LNCAP (cell line): ENCODE data around the gene TRIM63.

ENCODE experiments used
- TF ChIP-seq, protein P1 (sequence below): fragments of 450-650 bp; IDR thresholded peaks from 2 replicates; pipeline ENCODE4 v1.5.1; 2017; ENCODE audit warnings: mild to moderate bottlenecking

The TRIM63 gene

DNA sequence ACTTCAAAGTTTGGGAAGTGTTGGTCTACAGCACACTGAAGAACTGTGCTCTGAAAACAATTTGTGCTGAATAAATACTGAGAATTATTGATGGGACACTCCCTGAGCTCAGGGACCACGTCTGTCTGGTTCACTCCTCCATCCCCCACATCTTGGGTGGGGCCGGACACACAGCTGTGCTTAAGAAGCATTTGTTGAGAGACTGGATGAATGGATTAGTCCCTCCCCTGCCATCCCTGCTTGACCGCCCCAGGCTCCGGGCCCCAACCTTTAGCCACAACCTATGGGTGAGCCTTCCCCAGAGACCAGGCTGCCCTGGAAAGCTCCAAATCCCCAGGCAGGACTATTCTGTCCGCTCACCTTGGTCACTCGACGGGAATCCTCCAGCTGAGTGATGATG lies 7.5 kb downstream of the TRIM63 start:
- TF ChIP-seq, protein P1, sequence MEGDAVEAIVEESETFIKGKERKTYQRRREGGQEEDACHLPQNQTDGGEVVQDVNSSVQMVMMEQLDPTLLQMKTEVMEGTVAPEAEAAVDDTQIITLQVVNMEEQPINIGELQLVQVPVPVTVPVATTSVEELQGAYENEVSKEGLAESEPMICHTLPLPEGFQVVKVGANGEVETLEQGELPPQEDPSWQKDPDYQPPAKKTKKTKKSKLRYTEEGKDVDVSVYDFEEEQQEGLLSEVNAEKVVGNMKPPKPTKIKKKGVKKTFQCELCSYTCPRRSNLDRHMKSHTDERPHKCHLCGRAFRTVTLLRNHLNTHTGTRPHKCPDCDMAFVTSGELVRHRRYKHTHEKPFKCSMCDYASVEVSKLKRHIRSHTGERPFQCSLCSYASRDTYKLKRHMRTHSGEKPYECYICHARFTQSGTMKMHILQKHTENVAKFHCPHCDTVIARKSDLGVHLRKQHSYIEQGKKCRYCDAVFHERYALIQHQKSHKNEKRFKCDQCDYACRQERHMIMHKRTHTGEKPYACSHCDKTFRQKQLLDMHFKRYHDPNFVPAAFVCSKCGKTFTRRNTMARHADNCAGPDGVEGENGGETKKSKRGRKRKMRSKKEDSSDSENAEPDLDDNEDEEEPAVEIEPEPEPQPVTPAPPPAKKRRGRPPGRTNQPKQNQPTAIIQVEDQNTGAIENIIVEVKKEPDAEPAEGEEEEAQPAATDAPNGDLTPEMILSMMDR, result no peak

DNA sequence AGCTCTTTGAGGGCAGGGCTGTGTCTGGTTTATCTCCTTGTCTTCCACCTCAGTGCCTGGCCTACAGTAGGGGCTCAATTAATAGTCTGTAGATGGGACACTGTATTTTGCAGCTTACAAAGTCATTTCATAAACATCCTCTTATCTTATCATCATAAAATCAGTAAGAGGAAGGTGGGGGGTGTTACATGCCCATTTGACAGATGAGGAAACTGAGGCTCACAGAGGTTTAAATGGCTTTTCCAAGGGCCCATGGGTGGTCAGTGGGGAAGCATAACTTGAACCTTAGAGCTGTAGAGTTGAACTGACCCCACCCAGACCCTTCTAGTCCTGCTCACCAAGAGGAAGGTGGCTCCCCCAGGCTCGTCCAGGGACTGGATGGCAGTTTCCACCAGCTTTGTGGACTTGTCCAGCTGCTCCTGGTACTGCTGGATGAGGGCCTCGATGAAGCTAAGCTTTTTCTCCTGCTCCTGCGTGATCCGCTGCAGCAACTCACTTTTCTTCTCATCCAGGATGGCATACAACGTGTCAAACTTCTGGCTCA lies 9.3 kb downstream of the TRIM63 start:
- TF ChIP-seq, protein P1, result no peak

DNA sequence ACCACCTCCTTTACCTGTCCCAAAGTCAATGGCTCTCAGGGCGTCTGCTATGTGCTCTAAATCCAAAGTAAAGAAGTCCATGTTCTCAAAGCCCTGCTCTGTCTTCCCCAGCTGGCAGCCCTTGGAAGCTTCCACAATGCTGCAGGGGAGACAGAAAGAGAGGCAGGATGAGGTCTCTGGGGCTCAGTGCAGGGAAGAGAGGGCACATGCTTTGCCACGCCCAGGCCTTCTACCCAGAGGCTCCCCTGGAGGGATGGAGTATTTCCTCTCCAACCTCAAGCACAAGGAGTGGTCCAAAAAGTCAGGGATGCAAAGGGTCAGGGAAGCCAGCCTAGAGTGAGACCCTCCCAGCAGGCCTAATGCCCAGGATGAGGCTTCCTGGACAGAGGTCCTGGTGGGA lies 10.2 kb downstream of the TRIM63 start:
- TF ChIP-seq, protein P1, result no peak

DNA sequence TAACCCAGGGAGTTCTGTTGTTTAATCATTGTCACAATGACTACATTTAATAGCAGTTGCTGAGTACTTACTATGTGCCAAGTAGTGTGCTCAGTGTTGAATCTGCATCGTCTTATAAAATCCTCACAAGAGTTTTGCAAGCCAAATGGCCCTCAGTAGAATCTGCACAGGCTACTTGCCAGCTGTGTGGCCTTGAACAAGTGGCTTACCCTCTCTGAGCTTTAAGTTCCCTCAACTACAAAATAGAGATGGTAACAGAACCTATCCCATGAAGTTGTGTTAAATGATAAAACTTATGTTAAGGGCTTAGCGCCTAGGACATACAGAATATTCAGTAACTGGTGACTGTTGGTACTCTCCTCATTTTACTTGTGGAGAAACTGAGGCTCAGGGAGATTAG lies 12.4 kb downstream of the TRIM63 start:
- TF ChIP-seq, protein P1, result no peak

DNA sequence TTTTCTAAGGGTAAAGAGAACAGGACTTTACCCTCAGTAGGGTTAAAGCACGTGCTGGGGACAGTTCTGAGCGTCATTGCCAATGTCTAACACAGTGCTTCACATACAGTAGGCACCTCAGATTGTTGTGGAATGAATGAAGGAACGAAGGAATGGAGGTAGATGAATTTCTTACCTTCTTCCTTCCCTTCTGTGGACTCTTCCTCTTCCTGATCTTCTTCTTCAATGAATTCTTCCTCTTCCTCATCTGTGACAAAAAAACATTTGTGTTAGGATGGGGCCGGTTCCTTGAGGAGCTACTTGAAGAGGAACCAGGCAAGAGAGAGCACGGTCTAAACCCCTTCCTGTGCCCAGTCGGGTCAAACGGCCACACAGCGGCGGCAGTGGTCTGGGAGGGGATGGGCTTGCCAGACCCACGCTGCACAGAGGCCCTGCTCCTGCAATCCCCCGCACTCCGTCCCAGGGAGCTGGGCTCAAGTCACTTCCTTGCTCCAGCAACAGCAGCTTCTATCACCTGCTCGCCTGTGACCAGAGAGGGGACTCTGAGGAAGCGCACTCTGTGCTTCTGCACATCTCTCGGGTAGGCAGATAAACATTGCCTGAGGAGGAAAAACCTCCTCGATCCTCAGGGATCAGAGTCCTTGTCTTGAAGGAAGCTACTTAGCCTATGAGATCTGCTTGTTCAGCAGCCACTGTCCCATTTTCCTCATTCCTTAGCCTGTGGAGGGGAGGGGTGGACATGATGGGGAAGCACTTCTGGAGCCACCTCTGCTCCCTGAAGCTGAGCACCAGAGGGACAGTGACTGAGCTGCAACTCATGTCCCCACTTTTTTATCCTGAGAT lies 13.5 kb downstream of the TRIM63 start:
- TF ChIP-seq, protein P1, result no peak

DNA sequence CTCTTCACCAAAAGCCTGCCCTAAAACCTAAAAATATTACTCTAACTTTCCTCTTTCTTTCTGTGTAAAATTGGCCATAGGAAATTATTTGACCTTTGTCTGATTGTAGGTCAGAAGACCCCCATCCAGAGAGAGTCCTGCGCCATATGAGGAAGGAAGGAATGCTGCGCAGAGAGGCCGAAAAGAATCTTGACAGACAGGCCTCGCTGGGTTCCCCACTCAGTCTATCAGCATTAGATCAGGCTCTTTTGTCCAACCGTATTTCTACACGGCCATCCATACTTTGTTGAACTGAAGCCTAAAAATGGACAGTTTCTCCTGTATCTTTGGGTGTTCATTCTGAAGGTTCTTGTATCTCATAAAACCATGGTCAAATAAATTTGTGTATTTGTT lies 17.2 kb downstream of the TRIM63 start:
- TF ChIP-seq, protein P1, result no peak

DNA sequence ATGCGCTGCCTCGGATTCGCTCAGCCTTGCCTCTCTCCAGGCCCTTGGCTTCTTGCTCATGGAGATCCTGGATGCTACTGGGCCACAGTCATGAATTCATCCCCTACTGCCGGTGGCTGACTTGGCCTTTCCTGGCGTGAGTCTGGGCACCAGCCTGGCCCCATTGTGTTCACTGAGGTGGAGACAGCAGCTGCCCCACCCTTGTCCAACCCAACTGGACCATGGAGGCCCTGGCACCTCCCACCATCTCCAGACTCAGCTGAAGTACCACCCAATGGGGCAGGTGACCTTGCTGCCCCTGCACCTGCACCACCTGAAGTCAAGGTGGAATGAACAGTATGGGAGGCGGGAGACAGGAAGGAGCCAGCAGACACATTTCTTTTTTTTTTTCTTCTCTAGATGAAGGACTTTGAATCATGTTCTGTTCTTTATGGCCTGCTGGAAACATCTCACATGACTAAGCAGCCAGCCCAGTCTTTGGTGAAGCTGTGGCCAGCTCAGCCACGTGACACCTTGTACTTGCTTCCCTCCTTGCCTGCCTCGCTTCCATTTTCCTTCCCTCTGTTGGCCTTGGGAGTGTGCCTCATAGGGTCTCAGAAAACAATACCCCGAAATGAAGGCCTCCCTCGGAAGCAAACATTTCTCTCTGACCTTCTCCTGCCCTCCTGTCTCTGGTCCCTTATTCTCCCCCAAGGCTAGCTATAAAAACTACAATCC lies 17.7 kb downstream of the TRIM63 start:
- TF ChIP-seq, protein P1, result no peak
